GM12878 (cell line): ENCODE measurements around the gene CYP1A1. TPM values are rescaled to one million over a fixed set of nuclear protein-coding genes. Genes with fewer than 3 reads are reported as not detected.

Experiments used
- CBFB ChIP-seq: IDR thresholded peaks from 2 replicates; pipeline ENCODE4 v1.6.1; 2016; ENCODE audit warnings: antibody characterized with exemption, low read depth
- CBX3 ChIP-seq: fragments of 200-600 bp; sonication (generic); IDR thresholded peaks from 2 replicates; pipeline ENCODE4 v1.6.1; 2016; ENCODE audit warnings: low read depth, borderline replicate concordance
- ETV6 ChIP-seq, 2 experiments: fragments of 450-650 bp in 1 of 2; IDR thresholded peaks in 1 of 2; conservative IDR thresholded peaks in 1 of 2; 2 replicates each; pipeline ENCODE4 v1.6.1; 2014; ENCODE audit warnings: antibody characterized with exemption in 1 of 2, borderline replicate concordance in 1 of 2, low read depth in 1 of 2, mild to moderate bottlenecking in 1 of 2, moderate library complexity in 1 of 2
- FOXM1 ChIP-seq: IDR thresholded peaks from 2 replicates; pipeline ENCODE4 v1.6.1; 2012; ENCODE audit warnings: low read depth, mild to moderate bottlenecking, inconsistent platforms, low read length, moderate library complexity
- HCFC1 ChIP-seq: fragments of 150-350 bp; IDR thresholded peaks from 2 replicates; pipeline ENCODE4 v1.6.1; 2014; ENCODE audit warnings: low read length
- HDGF ChIP-seq: fragments of 450-650 bp; IDR thresholded peaks from 2 replicates; pipeline ENCODE4 v1.6.1; 2016; ENCODE audit warnings: antibody characterized with exemption
- IRF3 ChIP-seq: fragments of 450-650 bp; IDR thresholded peaks from 2 replicates; pipeline ENCODE4 v1.6.1; 2014; ENCODE audit warnings: mild to moderate bottlenecking
- KDM1A ChIP-seq: fragments of 200-600 bp; sonication (generic); IDR thresholded peaks from 2 replicates; pipeline ENCODE4 v1.6.1; 2016; ENCODE audit warnings: borderline replicate concordance
- MEF2A ChIP-seq: IDR thresholded peaks from 2 replicates; pipeline ENCODE4 v1.6.1; 2011; ENCODE audit warnings: low read depth, mild to moderate bottlenecking, low read length, moderate library complexity; ENCODE audit not compliant: insufficient read depth
- NFXL1 ChIP-seq: fragments of 450-650 bp; IDR thresholded peaks from 2 replicates; pipeline ENCODE4 v1.6.1; 2017; ENCODE audit warnings: antibody characterized with exemption, mild to moderate bottlenecking, borderline replicate concordance
- NR2C1 ChIP-seq: fragments of 450-650 bp; IDR thresholded peaks from 2 replicates; pipeline ENCODE4 v1.6.1; 2017; ENCODE audit warnings: antibody characterized with exemption, mild to moderate bottlenecking, moderate library complexity
- NR2F1 ChIP-seq: fragments of 450-650 bp; conservative IDR thresholded peaks from 2 replicates; pipeline ENCODE4 v1.6.1; 2017; ENCODE audit warnings: mild to moderate bottlenecking
- RAD51 ChIP-seq: fragments of 450-650 bp; IDR thresholded peaks from 2 replicates; pipeline ENCODE4 v1.6.1; 2016; ENCODE audit warnings: moderate library complexity, mild to moderate bottlenecking, inconsistent platforms
- SKIL ChIP-seq: fragments of 450-650 bp; IDR thresholded peaks from 2 replicates; pipeline ENCODE4 v1.6.1; 2017; ENCODE audit warnings: mild to moderate bottlenecking, low read depth, inconsistent platforms; ENCODE audit not compliant: poor library complexity, severe bottlenecking
- TCF12 ChIP-seq: IDR thresholded peaks from 2 replicates; pipeline ENCODE4 v1.6.1; 2011; ENCODE audit warnings: low read depth, mild to moderate bottlenecking, low read length
- ZBTB11 ChIP-seq: fragments of 450-650 bp; formaldehyde crosslinking; IDR thresholded peaks from 2 replicates; pipeline ENCODE4 v1.5.0; 2022; ENCODE audit warnings: mild to moderate bottlenecking, missing genetic modification characterization
- ZNF622 ChIP-seq: fragments of 450-650 bp; IDR thresholded peaks from 2 replicates; pipeline ENCODE4 v1.6.1; 2017; ENCODE audit warnings: mild to moderate bottlenecking, inconsistent platforms
- polyA plus RNA-seq, 11 experiments: library from polyadenylated mRNA; depleted of rRNA in 4 of 11; unstranded in 6 of 11; stranded (reverse) in 5 of 11; fragments of >200 nt; fragmentation: Nextera tagmentation in 4 of 11; fragmentation: Illumina TruSeq in 1 of 11; extraction: Ambion mirVana in 4 of 11; extraction: Trizol in 1 of 11; gene quantifications; 1 replicate in 1 of 11; 2 replicates in 10 of 11; pipeline versions ENCODE4 v1.2.1 to v1.2.3, GENCODE V29; 2011 to 2016; ENCODE audit warnings: inconsistent platforms in 2 of 11, missing spikeins in 2 of 11, low read depth in 1 of 11
- total RNA-seq, 4 experiments: library from RNA; depleted of rRNA in 3 of 4; stranded (reverse); fragments of >200 nt in 3 of 4; fragmentation: Illumina TruSeq in 1 of 4; extraction: Trizol in 1 of 4; gene quantifications; 2 replicates each; pipeline versions ENCODE4 v1.2.1 to v1.2.3, GENCODE V29; 2013 to 2021
- TF ChIP-seq, protein P1 (sequence below): fragments of 450-650 bp; IDR thresholded peaks from 2 replicates; pipeline ENCODE4 v1.6.1; 2017; ENCODE audit warnings: mild to moderate bottlenecking
- TF ChIP-seq, protein P2 (sequence below): IDR thresholded peaks from 2 replicates; pipeline ENCODE4 v1.6.1; 2011; ENCODE audit warnings: borderline replicate concordance, low read depth, mild to moderate bottlenecking, moderate library complexity, mixed read lengths, low read length; ENCODE audit not compliant: insufficient read depth; ENCODE audit errors: extremely low read length
- TF ChIP-seq, protein P3 (sequence below): IDR thresholded peaks from 2 replicates; pipeline ENCODE4 v1.6.1; 2012; ENCODE audit warnings: low read depth, low read length, improper control_type of control experiment

Gene CYP1A1
- total and polyA plus RNA-seq, 10 of the 15 experiments (the other 5 are each of a cell fraction or from before 2014, with no cell fraction given), result 0.04 to 0.71 (median 0.07) TPM; not detected in 4

GRCh38 chr15:74725845-74726773 is 781 bp upstream of the CYP1A1 start (continued):
- no peak for TF ChIP-seq ZBTB11 (CRISPR knock-in tag)
- no peak for TF ChIP-seq HDGF
- peak; percentile 79 for TF ChIP-seq TCF12
- TF ChIP-seq ETV6 (conservative IDR thresholded peaks at IDR 0.05 in 1 of 2, IDR thresholded peaks at IDR 0.05 in 1 of 2; ENCODE audit: borderline replicate concordance in 1 of 2, low read depth in 1 of 2), result no peak
- TF ChIP-seq ZNF622, result no peak
- TF ChIP-seq, protein P1, sequence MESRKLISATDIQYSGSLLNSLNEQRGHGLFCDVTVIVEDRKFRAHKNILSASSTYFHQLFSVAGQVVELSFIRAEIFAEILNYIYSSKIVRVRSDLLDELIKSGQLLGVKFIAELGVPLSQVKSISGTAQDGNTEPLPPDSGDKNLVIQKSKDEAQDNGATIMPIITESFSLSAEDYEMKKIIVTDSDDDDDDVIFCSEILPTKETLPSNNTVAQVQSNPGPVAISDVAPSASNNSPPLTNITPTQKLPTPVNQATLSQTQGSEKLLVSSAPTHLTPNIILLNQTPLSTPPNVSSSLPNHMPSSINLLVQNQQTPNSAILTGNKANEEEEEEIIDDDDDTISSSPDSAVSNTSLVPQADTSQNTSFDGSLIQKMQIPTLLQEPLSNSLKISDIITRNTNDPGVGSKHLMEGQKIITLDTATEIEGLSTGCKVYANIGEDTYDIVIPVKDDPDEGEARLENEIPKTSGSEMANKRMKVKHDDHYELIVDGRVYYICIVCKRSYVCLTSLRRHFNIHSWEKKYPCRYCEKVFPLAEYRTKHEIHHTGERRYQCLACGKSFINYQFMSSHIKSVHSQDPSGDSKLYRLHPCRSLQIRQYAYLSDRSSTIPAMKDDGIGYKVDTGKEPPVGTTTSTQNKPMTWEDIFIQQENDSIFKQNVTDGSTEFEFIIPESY, result no peak
- no peak for TF ChIP-seq NFXL1
- no peak for TF ChIP-seq SKIL
- TF ChIP-seq NR2F1, result peak; percentile 76
- TF ChIP-seq IRF3, result no peak
- TF ChIP-seq RAD51, result no peak
- no peak for TF ChIP-seq HCFC1
- no peak for TF ChIP-seq CBX3
- TF ChIP-seq KDM1A, result no peak
- TF ChIP-seq CBFB, result no peak
- TF ChIP-seq, protein P2, sequence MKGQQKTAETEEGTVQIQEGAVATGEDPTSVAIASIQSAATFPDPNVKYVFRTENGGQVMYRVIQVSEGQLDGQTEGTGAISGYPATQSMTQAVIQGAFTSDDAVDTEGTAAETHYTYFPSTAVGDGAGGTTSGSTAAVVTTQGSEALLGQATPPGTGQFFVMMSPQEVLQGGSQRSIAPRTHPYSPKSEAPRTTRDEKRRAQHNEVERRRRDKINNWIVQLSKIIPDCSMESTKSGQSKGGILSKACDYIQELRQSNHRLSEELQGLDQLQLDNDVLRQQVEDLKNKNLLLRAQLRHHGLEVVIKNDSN, result no peak
- TF ChIP-seq MEF2A, result no peak
- TF ChIP-seq, protein P3, sequence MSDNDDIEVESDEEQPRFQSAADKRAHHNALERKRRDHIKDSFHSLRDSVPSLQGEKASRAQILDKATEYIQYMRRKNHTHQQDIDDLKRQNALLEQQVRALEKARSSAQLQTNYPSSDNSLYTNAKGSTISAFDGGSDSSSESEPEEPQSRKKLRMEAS, result no peak
- TF ChIP-seq FOXM1, result no peak
- peak; percentile 31 for TF ChIP-seq NR2C1
